Stimulated activated effector memory CD8-positive, alpha-beta T cell treated with anti-CD3 and anti-CD28 coated beads, Interleukin-12 subunit alpha, Interleukin-12 subunit beta, amount 100 ng/mL, for 72 hours (primary cell): ENCODE measurements around the gene SRGAP1.
A peak's percentile ranks its signal among the peaks of the same experiment; 100 is the strongest.
"Not testable (repeated sequence)": the region's sequence is repeated elsewhere in the genome, so short reads cannot be mapped to it uniquely, and the experiment has no call there.

Experiments
- ATAC-seq: fragments of 150-1000 bp; cut with Tn5 transposase; 2 replicates; pipeline ENCODE4 v1.10.0; 2021
- DNase-seq, 2 donors: peaks; one replicate each; pipeline ENCODE4 v3.0.0; 2021 to 2022; ENCODE audit warnings: low spot score in 2 of 2
- H3K27ac Mint-ChIP-seq: one replicate; pipeline ENCODE4 v1.8.0; 2022; ENCODE audit warnings: mild to moderate bottlenecking, mixed read lengths
- H3K36me3 Mint-ChIP-seq: one replicate; pipeline ENCODE4 v1.8.0; 2022; ENCODE audit warnings: mild to moderate bottlenecking, mixed read lengths
- H3K4me1 Mint-ChIP-seq: one replicate; pipeline ENCODE4 v1.8.0; 2022; ENCODE audit warnings: mixed read lengths
- H3K4me3 Mint-ChIP-seq: one replicate; pipeline ENCODE4 v1.8.0; 2022; ENCODE audit warnings: mild to moderate bottlenecking, mixed read lengths
- H3K9me3 Mint-ChIP-seq: one replicate; pipeline ENCODE4 v1.8.0; 2022; ENCODE audit warnings: mixed read lengths

Gene SRGAP1

DNA sequence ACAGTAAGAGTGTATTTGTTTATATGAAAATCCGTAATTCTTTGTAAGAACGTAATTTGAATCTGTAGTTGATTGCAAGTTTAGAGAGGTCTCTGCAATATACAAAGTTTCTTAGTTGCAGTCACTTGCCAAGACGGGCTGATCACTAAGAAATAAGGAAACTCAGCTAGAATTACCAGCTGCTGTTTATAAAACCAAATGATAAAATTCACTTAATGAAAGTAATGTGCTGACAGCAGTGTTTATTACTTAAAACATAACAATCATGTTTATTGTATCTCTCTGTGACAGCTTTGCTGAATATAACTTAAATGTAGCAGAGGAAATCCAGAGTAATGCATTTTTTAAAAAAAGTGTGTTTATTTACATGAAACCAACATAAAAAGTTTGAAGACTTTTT, 31.2 kb downstream of the SRGAP1 start:
- ATAC-seq (no peak), DNase-seq (no peak)
- Mint-ChIP-seq H3K27ac (no peak overlapping the region), H3K4me3 (no peak overlapping the region), H3K4me1 (no peaks in the 10 kb centered on the region), H3K36me3 (no peaks in the 10 kb centered on the region), H3K9me3 (no peaks in the 10 kb centered on the region)

DNA sequence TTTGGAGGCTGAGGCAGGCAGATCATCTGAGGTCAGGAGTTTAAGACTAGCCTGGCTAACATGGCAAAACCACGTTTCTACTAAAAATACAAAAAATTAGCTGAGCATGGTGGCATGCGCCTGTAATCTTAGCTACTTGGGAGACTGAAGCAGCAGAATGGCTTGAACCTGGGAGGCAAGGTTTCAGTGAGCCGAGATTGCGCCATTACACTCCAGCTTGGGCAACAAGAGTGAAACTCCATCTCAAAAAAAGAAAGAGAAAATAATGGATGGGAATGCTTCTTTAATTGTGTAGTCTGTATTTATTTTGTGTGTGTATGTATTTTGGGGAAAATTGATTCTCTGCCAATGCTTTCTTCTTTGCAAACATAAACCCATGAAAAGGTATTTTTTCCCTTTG, 32.5 kb downstream of the SRGAP1 start:
- no peak overlapping the region for H3K4me3 Mint-ChIP-seq
- DNase-seq (no peak), ATAC-seq (no peak)
- no peaks in the 10 kb centered on the region for H3K9me3 Mint-ChIP-seq
- no peaks in the 10 kb centered on the region for H3K4me1 Mint-ChIP-seq
- no peak overlapping the region for H3K27ac Mint-ChIP-seq
- H3K36me3 Mint-ChIP-seq = no peaks in the 10 kb centered on the region

DNA sequence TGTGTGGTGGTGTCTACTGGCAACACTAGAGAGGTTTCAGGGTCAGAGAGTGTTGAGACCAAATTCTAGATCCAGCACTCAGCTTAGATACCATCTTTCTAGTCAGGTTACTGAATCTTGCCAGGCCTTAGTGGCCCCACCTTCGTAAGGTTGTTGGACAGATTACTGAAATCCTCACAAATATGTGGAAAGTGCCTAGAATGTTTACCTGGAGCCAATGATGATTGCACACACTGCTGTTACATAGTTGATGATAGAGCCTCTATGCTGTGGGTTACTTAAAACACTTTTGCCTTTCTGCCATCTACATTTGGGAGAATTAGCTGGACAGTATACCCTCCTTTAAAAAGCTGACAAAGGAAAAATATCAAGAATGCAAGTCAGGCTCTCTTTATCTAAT, 33.2 kb downstream of the SRGAP1 start:
- Mint-ChIP-seq H3K36me3 (no peaks in the 10 kb centered on the region), H3K27ac (no peak overlapping the region), H3K9me3 (no peaks in the 10 kb centered on the region), H3K4me3 (no peak overlapping the region), H3K4me1 (no peaks in the 10 kb centered on the region)
- ATAC-seq (no peak), DNase-seq (no peak)

DNA sequence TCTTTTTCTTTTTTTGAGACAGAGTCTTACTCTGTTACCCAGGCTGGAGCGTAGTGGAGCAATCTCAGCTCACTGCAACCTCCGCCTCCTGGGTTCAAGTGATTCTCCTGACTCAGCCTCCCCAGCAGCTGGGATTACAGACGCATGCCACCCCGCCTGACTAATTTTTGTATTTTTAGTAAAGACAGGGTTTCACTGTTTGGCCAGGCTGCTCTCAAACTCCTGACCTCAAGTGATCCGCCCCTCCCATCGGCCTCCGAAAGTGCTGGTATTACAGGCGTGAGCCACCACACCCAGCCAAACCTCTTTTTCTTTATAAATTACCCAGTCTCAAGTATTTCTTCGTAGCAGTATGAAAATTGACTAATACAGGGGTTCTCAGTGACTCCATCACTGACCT, 35.7 kb downstream of the SRGAP1 start:
- ATAC-seq, H3K4me3 Mint-ChIP-seq, H3K27ac Mint-ChIP-seq, H3K9me3 Mint-ChIP-seq, DNase-seq, H3K36me3 Mint-ChIP-seq, H3K4me1 Mint-ChIP-seq: not testable (repeated sequence)

DNA sequence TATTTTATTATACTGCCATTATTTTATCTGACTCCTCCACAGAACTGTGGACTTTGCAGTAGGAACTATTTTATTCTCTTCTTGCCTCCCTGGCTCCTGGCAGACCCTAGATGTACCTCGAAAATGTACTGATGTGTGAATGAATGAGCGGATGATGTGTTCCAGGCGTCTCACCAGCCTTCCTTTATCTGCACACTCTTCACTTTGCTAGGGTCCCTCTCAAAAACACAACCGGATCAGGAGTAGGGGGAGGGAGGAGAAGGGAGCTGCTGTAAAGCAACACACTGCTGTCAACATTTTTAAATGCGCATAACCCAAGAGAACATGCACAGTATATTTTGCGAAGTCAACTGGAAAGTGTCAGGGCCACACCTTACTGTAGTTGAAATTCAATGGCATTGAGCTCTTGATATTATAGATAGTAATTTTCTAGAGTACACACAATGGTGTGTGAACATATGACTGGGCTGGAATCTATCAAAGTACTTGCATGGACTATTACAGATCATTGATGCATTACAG, 36.3 kb downstream of the SRGAP1 start:
- Mint-ChIP-seq H3K27ac (no peak overlapping the region), H3K9me3 (no peaks in the 10 kb centered on the region), H3K4me3 (no peak overlapping the region), H3K36me3 (no peaks in the 10 kb centered on the region), H3K4me1 (no peaks in the 10 kb centered on the region)
- DNase-seq = no peak
- ATAC-seq = no peak

GRCh38 chr12:63882844-63883243, 38.3 kb downstream of the SRGAP1 start:
- Mint-ChIP-seq H3K36me3 (no peaks in the 10 kb centered on the region), H3K27ac (no peak overlapping the region), H3K4me1 (no peaks in the 10 kb centered on the region), H3K9me3 (no peaks in the 10 kb centered on the region), H3K4me3 (no peak overlapping the region)
- DNase-seq = no peak
- ATAC-seq = no peak

GRCh38 chr12:63885401-63885800, 40.9 kb downstream of the SRGAP1 start:
- Mint-ChIP-seq H3K9me3 (no peaks in the 10 kb centered on the region), H3K36me3 (no peaks in the 10 kb centered on the region), H3K4me3 (no peak overlapping the region), H3K27ac (no peak overlapping the region), H3K4me1 (no peaks in the 10 kb centered on the region)
- ATAC-seq (no peak), DNase-seq (no peak)

DNA sequence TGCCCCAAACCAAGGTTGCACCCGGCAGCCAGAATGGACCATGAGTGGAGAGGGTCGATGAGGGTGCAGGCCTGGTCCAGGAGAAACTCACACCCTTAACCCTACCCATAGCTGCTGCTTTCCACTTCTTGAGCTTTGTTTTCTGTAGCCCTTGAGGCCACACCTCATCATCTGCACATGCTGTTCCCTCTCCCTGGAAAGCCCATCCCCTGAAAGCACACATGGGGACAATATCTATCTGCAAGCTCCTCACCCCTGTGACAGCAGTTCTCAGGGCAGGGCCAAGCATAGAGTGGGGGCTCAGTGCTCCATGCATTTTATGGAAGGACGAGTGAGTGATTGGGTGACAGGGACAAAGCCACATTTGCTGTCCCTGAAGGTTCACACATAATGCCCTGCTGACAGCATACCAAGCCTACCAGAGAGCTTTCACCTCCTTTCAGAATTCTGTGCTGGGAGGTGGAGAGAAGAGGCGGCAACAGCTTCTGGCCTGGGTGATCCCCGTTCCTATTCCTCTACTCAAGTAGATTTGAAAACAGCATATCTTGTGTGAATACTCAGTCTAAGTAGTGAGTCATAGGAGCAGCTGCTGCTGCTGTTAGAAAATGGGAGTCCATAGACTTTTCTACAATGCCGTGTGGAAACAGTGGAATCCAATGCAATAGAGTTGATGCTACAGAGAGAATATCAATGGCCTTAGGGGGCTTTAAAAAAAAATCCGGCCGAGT, 44.6 kb downstream of the SRGAP1 start:
- H3K4me1 Mint-ChIP-seq = no peaks in the 10 kb centered on the region

DNA sequence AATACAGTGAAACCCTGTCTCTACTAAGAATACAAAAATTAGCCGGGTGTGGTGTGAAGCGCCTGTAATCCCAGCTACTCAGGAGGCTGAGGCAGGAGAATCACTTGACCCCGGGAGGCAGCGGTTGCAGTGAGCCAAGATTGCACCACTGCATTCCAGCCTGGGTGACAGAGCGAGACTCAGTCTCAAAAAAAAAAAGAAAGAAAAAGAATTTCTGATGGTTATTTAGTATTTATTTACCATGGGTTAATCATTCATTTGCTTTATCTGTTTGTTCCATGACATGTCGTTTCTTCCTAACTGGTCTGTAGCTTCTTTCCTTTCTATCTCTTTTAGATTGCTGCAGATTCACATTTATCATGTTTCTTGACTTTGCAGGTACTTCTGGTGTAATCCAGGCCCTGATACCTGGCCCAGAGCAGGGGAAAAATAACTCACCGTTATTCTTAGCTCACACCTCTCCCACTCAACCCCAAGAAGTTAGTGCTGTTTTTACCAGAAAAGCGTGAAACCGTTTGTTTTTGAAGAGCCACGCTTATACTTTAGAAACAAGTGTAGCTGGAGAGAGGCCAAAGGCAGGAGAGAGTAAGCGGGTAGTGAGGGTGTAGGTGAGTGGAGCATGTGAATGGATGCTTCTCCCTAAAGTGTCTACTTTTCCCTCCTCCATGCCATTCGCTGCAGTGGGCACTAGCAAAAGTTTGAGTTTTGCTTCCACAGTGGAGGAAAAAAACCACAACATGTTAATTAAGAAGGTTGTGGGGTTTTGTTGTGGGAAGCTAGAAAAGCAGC, 45.4 kb downstream of the SRGAP1 start:
- no peak for ATAC-seq
- H3K36me3 Mint-ChIP-seq = no peaks in the 10 kb centered on the region
- no peak for DNase-seq
- no peaks in the 10 kb centered on the region for H3K9me3 Mint-ChIP-seq
- H3K4me1 Mint-ChIP-seq = no peaks in the 10 kb centered on the region
- H3K27ac Mint-ChIP-seq = no peak overlapping the region
- no peak overlapping the region for H3K4me3 Mint-ChIP-seq

More for the DNA sequence above, 44.6 kb downstream of the SRGAP1 start:
- no peaks in the 10 kb centered on the region for H3K36me3 Mint-ChIP-seq
- no peaks in the 10 kb centered on the region for H3K9me3 Mint-ChIP-seq
- ATAC-seq (peak; percentile 31), DNase-seq (no peak)
- H3K27ac Mint-ChIP-seq = no peak overlapping the region
- no peak overlapping the region for H3K4me3 Mint-ChIP-seq

DNA sequence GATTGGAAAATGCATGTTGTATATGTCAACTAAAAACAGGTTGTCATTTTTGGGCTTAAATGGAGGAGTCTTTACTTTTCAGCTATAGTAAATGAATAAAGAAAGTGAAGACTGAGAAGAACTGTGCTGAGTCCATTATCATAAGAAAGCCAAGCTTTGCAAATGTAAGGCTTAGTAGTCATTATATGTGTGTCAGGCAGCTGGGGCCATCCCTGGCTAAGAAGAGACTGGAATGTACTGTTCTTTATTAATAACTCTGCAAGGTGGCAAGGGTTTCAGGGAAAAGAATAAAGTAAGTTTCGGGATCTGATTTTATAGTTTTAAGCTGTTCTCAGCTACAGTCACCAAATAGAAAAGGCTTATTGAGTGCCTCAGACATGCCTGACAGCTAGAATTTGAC, 48.7 kb downstream of the SRGAP1 start:
- no peak overlapping the region for H3K27ac Mint-ChIP-seq
- no peaks in the 10 kb centered on the region for H3K36me3 Mint-ChIP-seq
- no peaks in the 10 kb centered on the region for H3K4me1 Mint-ChIP-seq
- no peaks in the 10 kb centered on the region for H3K9me3 Mint-ChIP-seq
- H3K4me3 Mint-ChIP-seq = no peak overlapping the region
- ATAC-seq (no peak), DNase-seq (no peak)

DNA sequence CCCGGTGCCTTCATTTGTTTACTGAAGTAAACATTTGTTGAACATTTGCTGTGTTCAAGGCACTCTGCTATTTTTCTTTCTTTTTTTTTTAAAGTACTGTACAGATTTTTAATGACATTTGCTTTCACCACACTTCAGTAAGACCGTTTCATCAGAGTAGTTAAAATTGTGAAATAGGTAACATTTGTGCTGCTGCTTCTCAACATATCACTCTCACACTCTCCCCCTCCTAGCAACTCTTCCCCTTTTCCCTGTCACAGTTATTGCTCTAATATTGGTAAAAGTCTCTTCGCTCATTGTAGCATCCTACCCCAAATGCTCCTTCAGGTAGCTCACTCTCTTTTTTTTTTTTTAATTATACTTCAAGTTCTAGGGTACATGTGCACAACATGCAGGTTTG, 49.6 kb downstream of the SRGAP1 start:
- H3K27ac Mint-ChIP-seq = no peak overlapping the region
- ATAC-seq (no peak), DNase-seq (no peak)
- no peak overlapping the region for H3K4me3 Mint-ChIP-seq
- no peaks in the 10 kb centered on the region for H3K36me3 Mint-ChIP-seq
- no peaks in the 10 kb centered on the region for H3K9me3 Mint-ChIP-seq
- no peaks in the 10 kb centered on the region for H3K4me1 Mint-ChIP-seq

- Mint-ChIP-seq H3K4me1 (no peaks in the 10 kb centered on the region), H3K27ac (no peak overlapping the region), H3K9me3 (no peaks in the 10 kb centered on the region), H3K36me3 (no peaks in the 10 kb centered on the region), H3K4me3 (no peak overlapping the region)
- ATAC-seq (no peak), DNase-seq (no peak)
Observed at GRCh38 chr12:63895841-63896240, 51.3 kb downstream of the SRGAP1 start.

GRCh38 chr12:63897931-63898330, 53.4 kb downstream of the SRGAP1 start:
- ATAC-seq (no peak), DNase-seq (no peak)
- no peak overlapping the region for H3K4me3 Mint-ChIP-seq
- H3K4me1 Mint-ChIP-seq = no peaks in the 10 kb centered on the region
- no peaks in the 10 kb centered on the region for H3K36me3 Mint-ChIP-seq
- no peak overlapping the region for H3K27ac Mint-ChIP-seq
- no peaks in the 10 kb centered on the region for H3K9me3 Mint-ChIP-seq

DNA sequence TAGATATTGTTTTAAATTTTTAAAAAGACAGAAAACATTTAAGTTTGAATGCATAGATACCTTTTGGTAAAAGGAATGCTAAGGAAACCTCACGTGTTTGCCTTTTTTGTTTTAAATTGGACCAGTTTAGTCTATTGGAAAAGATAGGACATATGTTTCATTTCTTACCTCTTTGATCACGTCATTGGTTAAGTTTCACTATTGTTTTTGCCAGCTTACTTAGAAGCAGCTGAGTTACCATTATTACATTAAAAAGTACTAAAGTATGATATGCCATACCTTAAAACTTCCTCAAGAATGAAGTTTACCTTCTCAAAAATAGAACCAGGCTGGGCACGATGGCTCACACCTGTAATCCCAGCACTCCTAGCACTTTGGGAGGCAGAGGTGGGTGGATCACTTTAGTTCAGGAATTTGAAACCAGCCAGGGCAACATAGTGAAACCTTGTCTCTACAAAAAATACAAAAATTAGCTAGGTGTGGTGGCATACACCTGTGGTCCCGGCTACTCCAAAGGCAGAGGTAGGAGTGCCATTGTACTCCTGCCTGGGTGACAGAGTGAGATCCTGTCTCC, 54.4 kb downstream of the SRGAP1 start:
- Mint-ChIP-seq H3K27ac (no peak overlapping the region), H3K36me3 (no peaks in the 10 kb centered on the region), H3K4me1 (no peaks in the 10 kb centered on the region), H3K9me3 (no peaks in the 10 kb centered on the region), H3K4me3 (no peak overlapping the region)
- ATAC-seq (no peak), DNase-seq (no peak)

DNA sequence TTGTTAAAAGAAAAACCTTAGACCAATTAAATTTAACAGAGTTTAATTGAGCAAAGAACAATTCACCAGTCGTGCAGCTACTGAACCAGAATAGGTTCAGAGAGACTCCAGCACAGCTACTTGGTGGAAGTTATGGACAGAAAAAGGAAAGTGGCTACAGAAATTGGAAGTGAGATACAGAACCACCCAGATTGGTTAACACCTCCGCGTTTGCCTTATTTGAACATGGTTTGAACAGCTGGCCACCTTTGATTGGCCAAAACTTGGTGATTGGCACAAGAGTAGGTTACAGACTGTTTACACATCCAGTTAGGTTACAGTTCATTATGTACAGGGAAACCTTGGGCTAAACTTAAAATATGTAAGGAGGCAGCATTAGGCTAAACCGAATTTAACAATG, 54.9 kb downstream of the SRGAP1 start:
- Mint-ChIP-seq H3K4me3 (no peak overlapping the region), H3K4me1 (no peaks in the 10 kb centered on the region), H3K27ac (no peak overlapping the region), H3K9me3 (no peaks in the 10 kb centered on the region), H3K36me3 (no peaks in the 10 kb centered on the region)
- no peak for DNase-seq
- no peak for ATAC-seq
